Cortex of kidney (tissue), 1 donor: ENCODE results near the gene DGAT2.

Experiments
- DNase-seq: peaks from one replicate; lab custom pipeline; 2025; lab: John Stamatoyannopoulos, UW

Gene DGAT2

GRCh38 chr11:75826461-75827230 is 58.1 kb downstream of the DGAT2 start:
- DNase-seq = no peak

GRCh38 chr11:75827562-75827961 is 59.0 kb downstream of the DGAT2 start:
- no peak for DNase-seq

GRCh38 chr11:75831915-75832502 is 63.4 kb downstream of the DGAT2 start:
- no peak for DNase-seq

GRCh38 chr11:75834728-75835127 is 66.2 kb downstream of the DGAT2 start:
- DNase-seq = no peak

- no peak for DNase-seq
Measured at GRCh38 chr11:75836417-75836816, 67.8 kb downstream of the DGAT2 start.

GRCh38 chr11:75839851-75840250 is 71.3 kb downstream of the DGAT2 start:
- no peak for DNase-seq

GRCh38 chr11:75840522-75840921 is 71.9 kb downstream of the DGAT2 start:
- DNase-seq = no peak

- no peak for DNase-seq
Measured at GRCh38 chr11:75841739-75842138, 73.2 kb downstream of the DGAT2 start.

- no peak for DNase-seq
Measured at GRCh38 chr11:75845324-75845723, 76.7 kb downstream of the DGAT2 start.

- DNase-seq = no peak
Measured at GRCh38 chr11:75849894-75850293, 81.3 kb downstream of the DGAT2 start.

- DNase-seq = no peak
Measured at GRCh38 chr11:75850787-75851186, 82.2 kb downstream of the DGAT2 start.
